ENCODE data around the gene RSPO4. TPM values are rescaled to one million over a fixed set of nuclear protein-coding genes. Genes with fewer than 3 reads are reported as not detected.

The RSPO4 gene
- polyA plus RNA-seq, 2 of the 4 experiments (the other 2 are of a cell fraction): not detected

GRCh38 chr20:997486-997885 is 4.6 kb downstream of the RSPO4 start:
- no peaks in the 10 kb centered on the region; the same call in 2 of the 3 replicates for H3K4me1 ChIP-seq
- no peak for DNase-seq (ENCODE audit: low read depth in 1 of 2, low spot score in 1 of 2)
- 60% methylated on average over 6 of the region's 6 CpGs for WGBS (ENCODE audit: missing lambda C conversion rate)

DNA sequence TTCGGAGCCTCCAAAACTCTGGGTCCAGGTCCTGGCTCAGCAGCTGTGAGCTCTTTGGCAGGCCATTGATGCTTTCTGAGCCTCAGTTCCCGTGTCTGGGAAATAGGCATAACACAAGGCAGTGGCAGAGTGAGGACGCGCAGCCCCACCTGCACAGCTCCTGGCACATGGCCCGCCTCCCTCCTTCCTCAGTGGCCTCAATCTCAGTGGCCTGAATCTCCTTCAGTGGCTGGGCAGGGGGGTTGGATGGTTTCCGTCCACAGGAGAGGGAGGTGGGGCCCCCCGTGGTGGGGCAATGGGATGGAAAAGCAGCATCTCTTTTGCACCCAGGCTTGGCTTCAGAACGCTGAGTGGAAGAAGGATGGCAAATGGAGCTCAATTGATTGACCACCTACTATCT is 5.1 kb downstream of the RSPO4 start:
- Histone ChIP-seq H3K4me3 (no peak overlapping the region), H3K4me2 (no peak overlapping the region), H3K4me1 (no peaks in the 10 kb centered on the region; the same call in 2 of the 3 replicates), H3K27ac (no peak overlapping the region), H3K9me3 (no peaks in the 10 kb centered on the region)
- no peak for FAIRE-seq
- POLR2A ChIA-PET: no interaction called here
- TF ChIP-seq POLR2A (IDR thresholded peaks at IDR 0.05; ENCODE audit: low read length): no peak
- no peak for TF ChIP-seq MAFK (IDR thresholded peaks at IDR 0.05; ENCODE audit: partially characterized antibody)
- TF ChIP-seq ZFP36 (IDR thresholded peaks at IDR 0.05; ENCODE audit: borderline replicate concordance, partially characterized antibody): no peak
- no peak for TF ChIP-seq SREBF2 (IDR thresholded peaks at IDR 0.05)
- TF ChIP-seq, protein P1, sequence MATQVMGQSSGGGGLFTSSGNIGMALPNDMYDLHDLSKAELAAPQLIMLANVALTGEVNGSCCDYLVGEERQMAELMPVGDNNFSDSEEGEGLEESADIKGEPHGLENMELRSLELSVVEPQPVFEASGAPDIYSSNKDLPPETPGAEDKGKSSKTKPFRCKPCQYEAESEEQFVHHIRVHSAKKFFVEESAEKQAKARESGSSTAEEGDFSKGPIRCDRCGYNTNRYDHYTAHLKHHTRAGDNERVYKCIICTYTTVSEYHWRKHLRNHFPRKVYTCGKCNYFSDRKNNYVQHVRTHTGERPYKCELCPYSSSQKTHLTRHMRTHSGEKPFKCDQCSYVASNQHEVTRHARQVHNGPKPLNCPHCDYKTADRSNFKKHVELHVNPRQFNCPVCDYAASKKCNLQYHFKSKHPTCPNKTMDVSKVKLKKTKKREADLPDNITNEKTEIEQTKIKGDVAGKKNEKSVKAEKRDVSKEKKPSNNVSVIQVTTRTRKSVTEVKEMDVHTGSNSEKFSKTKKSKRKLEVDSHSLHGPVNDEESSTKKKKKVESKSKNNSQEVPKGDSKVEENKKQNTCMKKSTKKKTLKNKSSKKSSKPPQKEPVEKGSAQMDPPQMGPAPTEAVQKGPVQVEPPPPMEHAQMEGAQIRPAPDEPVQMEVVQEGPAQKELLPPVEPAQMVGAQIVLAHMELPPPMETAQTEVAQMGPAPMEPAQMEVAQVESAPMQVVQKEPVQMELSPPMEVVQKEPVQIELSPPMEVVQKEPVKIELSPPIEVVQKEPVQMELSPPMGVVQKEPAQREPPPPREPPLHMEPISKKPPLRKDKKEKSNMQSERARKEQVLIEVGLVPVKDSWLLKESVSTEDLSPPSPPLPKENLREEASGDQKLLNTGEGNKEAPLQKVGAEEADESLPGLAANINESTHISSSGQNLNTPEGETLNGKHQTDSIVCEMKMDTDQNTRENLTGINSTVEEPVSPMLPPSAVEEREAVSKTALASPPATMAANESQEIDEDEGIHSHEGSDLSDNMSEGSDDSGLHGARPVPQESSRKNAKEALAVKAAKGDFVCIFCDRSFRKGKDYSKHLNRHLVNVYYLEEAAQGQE (IDR thresholded peaks at IDR 0.05): no peak
- no peak for TF ChIP-seq HDAC2 (IDR thresholded peaks at IDR 0.05)
- no peak for TF ChIP-seq HEYL (CRISPR knock-in tag; IDR thresholded peaks at IDR 0.05)
- TF ChIP-seq ATOH8 (CRISPR knock-in tag; IDR thresholded peaks at IDR 0.05; ENCODE audit: low read depth): no peak
- TF ChIP-seq HMGXB4 (CRISPR knock-in tag; IDR thresholded peaks at IDR 0.05; ENCODE audit: borderline replicate concordance): no peak
- TF ChIP-seq, protein P2, sequence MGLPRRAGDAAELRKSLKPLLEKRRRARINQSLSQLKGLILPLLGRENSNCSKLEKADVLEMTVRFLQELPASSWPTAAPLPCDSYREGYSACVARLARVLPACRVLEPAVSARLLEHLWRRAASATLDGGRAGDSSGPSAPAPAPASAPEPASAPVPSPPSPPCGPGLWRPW (IDR thresholded peaks at IDR 0.05): no peak
- no peak for TF ChIP-seq MAZ (IDR thresholded peaks at IDR 0.05; ENCODE audit: borderline replicate concordance, low read depth, low read length)
- no peak for TF ChIP-seq JUN (IDR thresholded peaks at IDR 0.05)
- CTCF ChIA-PET: interaction anchor here (1.4 kb wide), 2 partner anchors 14 to 40 kb away, joined by 3 to 5 read pairs; no protein-coding TSS in a partner anchor
- no peak for DNase-seq (ENCODE audit: low read depth in 1 of 2, low spot score in 1 of 2)
- WGBS (ENCODE audit: missing lambda C conversion rate): 42% methylated on average over 8 of the region's 8 CpGs
- no peak for ATAC-seq

More at GRCh38 chr20:997486-997885, 4.6 kb downstream of the RSPO4 start:
- ChIA-PET CTCF (interaction anchor here (1.4 kb wide), 2 partner anchors 14 to 41 kb away, joined by 3 to 5 read pairs; no protein-coding TSS in a partner anchor), POLR2A (no interaction called here)
- H3K9me3 ChIP-seq: no peaks in the 10 kb centered on the region
- no peak overlapping the region for H3K4me3 ChIP-seq
- no peak for TF ChIP-seq RCOR1 (IDR thresholded peaks at IDR 0.05; ENCODE audit: low read depth, low read length)
- TF ChIP-seq HOXA7 (CRISPR knock-in tag; IDR thresholded peaks at IDR 0.05): no peak
- no peak for TF ChIP-seq SREBF2 (IDR thresholded peaks at IDR 0.05)
- TF ChIP-seq RAD21 (conservative IDR thresholded peaks at IDR 0.05 in 1 of 2, IDR thresholded peaks at IDR 0.05 in 1 of 2): no peak
- no peak overlapping the region for H3K4me2 ChIP-seq
- ATAC-seq: no peak
- H3K27ac ChIP-seq: no peak overlapping the region
- FAIRE-seq: no peak

GRCh38 chr20:995170-995569 is 6.9 kb downstream of the RSPO4 start:
- Histone ChIP-seq H3K9me3 (no peaks in the 10 kb centered on the region), H3K4me3 (no peak overlapping the region), H3K4me2 (no peak overlapping the region), H3K27ac (no peak overlapping the region), H3K4me1 (no peaks in the 10 kb centered on the region)
- POLR2A ChIA-PET: no interaction called here
- 64% methylated on average over 8 of the region's 8 CpGs for WGBS (ENCODE audit: missing lambda C conversion rate)
- no peak for FAIRE-seq
- ATAC-seq: no peak
- no peak for DNase-seq (ENCODE audit: low read depth in 1 of 2, low spot score in 1 of 2)
- CTCF ChIA-PET: interaction anchor here (1.6 to 1.8 kb wide), 2 partner anchors 12 to 38 kb away, joined by 3 to 10 read pairs; no protein-coding TSS in a partner anchor
- TF ChIP-seq KDM5A (IDR thresholded peaks at IDR 0.05): no peak
- TF ChIP-seq HOXA7 (CRISPR knock-in tag; IDR thresholded peaks at IDR 0.05): no peak
- TF ChIP-seq, protein P3, sequence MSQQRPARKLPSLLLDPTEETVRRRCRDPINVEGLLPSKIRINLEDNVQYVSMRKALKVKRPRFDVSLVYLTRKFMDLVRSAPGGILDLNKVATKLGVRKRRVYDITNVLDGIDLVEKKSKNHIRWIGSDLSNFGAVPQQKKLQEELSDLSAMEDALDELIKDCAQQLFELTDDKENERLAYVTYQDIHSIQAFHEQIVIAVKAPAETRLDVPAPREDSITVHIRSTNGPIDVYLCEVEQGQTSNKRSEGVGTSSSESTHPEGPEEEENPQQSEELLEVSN (IDR thresholded peaks at IDR 0.05; ENCODE audit: borderline replicate concordance, low read depth): no peak
- TF ChIP-seq FOXS1 (CRISPR knock-in tag; IDR thresholded peaks at IDR 0.05): no peak
- TF ChIP-seq CEBPB (IDR thresholded peaks at IDR 0.05): no peak
- TF ChIP-seq ESRRA (IDR thresholded peaks at IDR 0.05; ENCODE audit: borderline replicate concordance, low read length): no peak

All from A549 (cell line).